Measurements from ENCODE around the gene MAGEA9B.
"Not testable (repeated sequence)": the region's sequence is repeated elsewhere in the genome, so short reads cannot be mapped to it uniquely, and the experiment has no call there.

Gene MAGEA9B

DNA sequence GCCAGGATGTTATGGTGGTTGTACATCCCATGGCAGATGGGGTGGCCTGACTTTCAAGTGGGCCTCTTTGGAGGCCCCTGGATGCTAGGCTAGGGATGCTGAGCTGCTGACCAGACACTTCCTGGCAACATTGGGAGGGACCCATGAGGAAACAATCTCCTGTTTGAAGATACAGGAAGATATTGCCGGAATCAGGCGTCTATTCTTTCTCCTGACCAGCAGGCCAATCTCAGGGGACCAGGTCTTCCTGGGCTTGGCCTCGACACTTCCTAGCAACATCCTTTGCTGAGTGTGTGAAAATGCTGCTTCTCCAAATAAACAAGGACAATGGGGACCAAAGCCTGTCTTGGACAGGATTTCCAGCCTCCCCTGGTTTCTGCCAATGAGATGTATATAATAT lies 39.5 kb downstream of the MAGEA9B start:
- not testable (repeated sequence) for H3K27me3 ChIP-seq (ENCODE audit: insufficient read depth, poor library complexity, severe bottlenecking); H3K4me3 ChIP-seq (replicated peaks; ENCODE audit: insufficient read depth, low read length); DNase-seq (ENCODE audit: low read depth in 1 of 2, low spot score in 1 of 2); H3K27ac ChIP-seq (replicated peaks)

DNA sequence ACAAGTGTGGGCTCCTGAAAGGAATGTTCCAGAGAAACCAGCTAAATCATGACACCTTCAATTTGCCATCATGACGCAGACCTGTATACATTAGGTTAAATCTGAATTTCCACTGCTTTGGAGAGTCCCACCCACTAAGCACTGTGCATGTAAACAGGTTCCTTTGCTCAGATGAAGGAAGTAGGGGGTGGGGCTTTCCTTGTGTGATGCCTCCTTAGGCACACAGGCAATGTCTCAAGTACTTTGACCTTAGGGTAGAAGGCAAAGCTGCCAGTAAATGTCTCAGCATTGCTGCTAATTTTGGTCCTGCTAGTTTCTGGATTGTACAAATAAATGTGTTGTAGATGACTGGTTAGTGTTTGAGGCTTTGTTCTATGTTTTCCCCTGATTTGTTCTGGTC lies 40.3 kb downstream of the MAGEA9B start:
- DNase-seq (ENCODE audit: low read depth in 1 of 2, low spot score in 1 of 2); H3K27me3 ChIP-seq (ENCODE audit: insufficient read depth, poor library complexity, severe bottlenecking); H3K27ac ChIP-seq (replicated peaks); H3K4me3 ChIP-seq (replicated peaks; ENCODE audit: insufficient read depth, low read length): not testable (repeated sequence)

DNA sequence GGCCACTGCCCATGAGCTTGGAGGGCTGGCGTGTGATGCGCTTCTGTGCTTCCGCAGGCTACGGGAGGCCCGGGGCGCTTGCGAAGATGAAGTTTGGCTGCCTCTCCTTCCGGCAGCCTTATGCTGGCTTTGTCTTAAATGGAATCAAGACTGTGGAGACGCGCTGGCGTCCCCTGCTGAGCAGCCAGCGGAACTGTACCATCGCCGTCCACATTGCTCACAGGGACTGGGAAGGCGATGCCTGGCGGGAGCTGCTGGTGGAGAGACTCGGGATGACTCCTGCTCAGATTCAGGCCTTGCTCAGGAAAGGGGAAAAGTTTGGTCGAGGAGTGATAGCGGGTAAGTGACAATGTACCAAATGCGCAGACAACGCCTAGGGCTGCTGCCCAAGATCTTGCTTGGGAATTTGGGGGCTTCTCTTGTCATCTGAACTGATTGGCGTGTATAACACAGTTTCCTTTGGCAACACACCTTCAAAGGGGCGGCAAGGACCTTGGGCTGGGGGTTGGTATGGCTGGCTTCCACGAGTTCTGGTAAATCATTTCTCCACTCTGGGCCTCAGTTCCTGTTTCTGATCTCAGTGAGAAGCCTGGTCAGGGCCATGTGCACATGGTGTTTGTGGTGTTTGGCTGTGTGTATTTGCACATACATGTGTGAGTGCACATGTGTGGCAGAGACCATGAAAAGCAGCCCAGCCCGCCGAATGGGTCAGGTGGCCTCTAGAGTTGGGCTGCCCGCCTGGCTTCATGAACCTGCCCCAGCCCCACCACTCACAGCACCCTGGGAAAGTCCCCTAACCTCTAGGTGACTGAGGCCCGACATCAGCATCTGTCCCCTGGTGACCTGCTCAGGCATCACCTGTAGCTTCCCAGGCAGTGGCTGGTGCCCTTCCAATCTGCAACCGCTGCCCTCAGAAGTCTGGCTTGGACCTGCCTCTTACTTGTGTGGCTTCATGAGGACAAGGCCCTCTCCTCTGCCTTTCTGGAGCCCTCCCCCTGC lies 41.4 kb downstream of the MAGEA9B start:
- not testable (repeated sequence) for DNase-seq (ENCODE audit: low read depth in 1 of 2, low spot score in 1 of 2); H3K27me3 ChIP-seq (ENCODE audit: insufficient read depth, poor library complexity, severe bottlenecking); H3K4me3 ChIP-seq (replicated peaks; ENCODE audit: insufficient read depth, low read length); H3K27ac ChIP-seq (replicated peaks)

DNA sequence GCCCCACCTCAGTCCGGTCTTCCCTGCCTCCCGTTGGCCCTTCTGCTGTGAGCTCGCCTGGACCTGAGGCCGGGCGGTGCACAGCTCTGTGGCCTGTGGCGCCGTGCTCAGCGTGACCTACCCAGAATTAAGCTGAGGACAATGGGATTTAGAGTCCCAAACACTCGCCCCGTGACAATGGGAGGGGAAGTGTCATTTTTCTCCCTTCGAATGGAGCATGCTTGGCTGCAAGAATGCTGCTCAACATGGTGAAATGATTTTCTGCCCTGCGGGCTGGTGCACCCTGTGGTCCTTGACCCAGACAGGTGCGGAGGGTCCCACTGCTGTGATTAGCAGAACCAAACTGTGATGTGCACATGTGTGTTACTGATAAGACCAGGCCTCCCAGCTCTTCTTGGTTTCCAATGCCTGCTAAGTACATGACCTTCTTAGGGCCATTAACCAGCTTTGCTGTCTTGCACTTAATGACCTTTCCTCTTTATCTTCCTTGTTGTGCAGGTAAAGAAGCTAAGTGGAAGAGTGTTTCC lies 45.7 kb downstream of the MAGEA9B start:
- Histone ChIP-seq H3K4me3 (replicated peaks; ENCODE audit: insufficient read depth, low read length) (peak overlapping the region; percentile 79), H3K27ac (replicated peaks) (peak overlapping the region; percentile 96), H3K27me3 (ENCODE audit: insufficient read depth, poor library complexity, severe bottlenecking) (no peaks in the 10 kb centered on the region)
- DNase-seq (ENCODE audit: low read depth in 1 of 2, low spot score in 1 of 2) = no peak
- no peak for TF ChIP-seq SPI1 (IDR thresholded peaks at IDR 0.05; ENCODE audit: borderline replicate concordance, low read depth)
- TF ChIP-seq, protein P1, sequence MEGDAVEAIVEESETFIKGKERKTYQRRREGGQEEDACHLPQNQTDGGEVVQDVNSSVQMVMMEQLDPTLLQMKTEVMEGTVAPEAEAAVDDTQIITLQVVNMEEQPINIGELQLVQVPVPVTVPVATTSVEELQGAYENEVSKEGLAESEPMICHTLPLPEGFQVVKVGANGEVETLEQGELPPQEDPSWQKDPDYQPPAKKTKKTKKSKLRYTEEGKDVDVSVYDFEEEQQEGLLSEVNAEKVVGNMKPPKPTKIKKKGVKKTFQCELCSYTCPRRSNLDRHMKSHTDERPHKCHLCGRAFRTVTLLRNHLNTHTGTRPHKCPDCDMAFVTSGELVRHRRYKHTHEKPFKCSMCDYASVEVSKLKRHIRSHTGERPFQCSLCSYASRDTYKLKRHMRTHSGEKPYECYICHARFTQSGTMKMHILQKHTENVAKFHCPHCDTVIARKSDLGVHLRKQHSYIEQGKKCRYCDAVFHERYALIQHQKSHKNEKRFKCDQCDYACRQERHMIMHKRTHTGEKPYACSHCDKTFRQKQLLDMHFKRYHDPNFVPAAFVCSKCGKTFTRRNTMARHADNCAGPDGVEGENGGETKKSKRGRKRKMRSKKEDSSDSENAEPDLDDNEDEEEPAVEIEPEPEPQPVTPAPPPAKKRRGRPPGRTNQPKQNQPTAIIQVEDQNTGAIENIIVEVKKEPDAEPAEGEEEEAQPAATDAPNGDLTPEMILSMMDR (IDR thresholded peaks at IDR 0.05; ENCODE audit: insufficient read depth, low read length) = no peak
- TF ChIP-seq GABPA (IDR thresholded peaks at IDR 0.05; ENCODE audit: low read depth) = no peak
- TF ChIP-seq POLR2AphosphoS5 (IDR thresholded peaks at IDR 0.05; ENCODE audit: low read depth) = no peak
- TF ChIP-seq, protein P2, sequence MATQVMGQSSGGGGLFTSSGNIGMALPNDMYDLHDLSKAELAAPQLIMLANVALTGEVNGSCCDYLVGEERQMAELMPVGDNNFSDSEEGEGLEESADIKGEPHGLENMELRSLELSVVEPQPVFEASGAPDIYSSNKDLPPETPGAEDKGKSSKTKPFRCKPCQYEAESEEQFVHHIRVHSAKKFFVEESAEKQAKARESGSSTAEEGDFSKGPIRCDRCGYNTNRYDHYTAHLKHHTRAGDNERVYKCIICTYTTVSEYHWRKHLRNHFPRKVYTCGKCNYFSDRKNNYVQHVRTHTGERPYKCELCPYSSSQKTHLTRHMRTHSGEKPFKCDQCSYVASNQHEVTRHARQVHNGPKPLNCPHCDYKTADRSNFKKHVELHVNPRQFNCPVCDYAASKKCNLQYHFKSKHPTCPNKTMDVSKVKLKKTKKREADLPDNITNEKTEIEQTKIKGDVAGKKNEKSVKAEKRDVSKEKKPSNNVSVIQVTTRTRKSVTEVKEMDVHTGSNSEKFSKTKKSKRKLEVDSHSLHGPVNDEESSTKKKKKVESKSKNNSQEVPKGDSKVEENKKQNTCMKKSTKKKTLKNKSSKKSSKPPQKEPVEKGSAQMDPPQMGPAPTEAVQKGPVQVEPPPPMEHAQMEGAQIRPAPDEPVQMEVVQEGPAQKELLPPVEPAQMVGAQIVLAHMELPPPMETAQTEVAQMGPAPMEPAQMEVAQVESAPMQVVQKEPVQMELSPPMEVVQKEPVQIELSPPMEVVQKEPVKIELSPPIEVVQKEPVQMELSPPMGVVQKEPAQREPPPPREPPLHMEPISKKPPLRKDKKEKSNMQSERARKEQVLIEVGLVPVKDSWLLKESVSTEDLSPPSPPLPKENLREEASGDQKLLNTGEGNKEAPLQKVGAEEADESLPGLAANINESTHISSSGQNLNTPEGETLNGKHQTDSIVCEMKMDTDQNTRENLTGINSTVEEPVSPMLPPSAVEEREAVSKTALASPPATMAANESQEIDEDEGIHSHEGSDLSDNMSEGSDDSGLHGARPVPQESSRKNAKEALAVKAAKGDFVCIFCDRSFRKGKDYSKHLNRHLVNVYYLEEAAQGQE (IDR thresholded peaks at IDR 0.05; ENCODE audit: insufficient replicate concordance, low read depth) = no peak

DNA sequence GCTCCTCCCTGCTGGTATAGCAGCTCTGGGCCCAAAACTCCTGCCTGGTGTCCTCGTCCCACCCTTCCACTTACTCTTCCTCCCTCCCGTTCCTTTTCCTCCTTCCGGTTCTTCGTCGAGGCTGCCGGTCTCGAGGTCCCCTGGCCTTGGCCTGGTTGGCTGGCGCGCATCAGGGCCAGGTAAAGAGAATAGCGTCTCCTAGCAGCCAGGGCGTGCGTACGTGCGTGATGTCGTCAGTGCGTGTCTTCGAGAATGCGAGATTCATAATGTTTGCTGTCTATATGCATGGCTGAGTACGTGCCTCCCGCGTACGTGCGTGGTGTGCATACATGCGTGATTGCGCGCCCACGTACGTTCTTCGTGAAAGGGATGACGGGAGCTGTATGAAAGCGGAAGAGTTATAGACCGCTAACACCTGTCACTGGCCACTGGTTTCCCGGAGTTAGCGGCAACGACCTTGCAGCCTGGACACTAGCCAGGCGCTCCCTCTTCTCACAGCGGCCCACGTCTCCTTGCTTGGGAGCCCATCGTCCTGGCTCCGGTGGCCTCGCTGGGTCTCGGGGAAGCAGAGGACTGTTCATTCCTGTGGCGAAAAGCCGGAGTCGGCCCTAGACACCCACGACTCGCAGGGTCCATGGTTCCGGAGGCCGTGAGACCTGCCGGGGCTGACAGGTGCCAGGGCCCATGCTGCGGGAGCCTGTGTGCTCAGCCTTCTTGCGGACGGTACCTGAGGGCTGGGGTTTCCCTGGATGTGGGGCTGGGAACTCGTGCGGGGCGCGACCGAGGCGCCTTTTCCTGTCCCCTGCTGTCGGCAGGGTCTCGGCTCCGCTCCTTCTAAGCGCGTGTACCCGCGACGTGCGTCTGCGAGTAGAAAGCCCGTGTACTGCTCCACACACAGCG lies 46.4 kb downstream of the MAGEA9B start, which contains the start of gene EOLA1:
Gene EOLA1 (plus strand): TSS at position 392 of the 900 bp plus-strand sequence. CDS start 4,619 bp downstream, outside the sequence.
- DNase-seq (ENCODE audit: low read depth in 1 of 2, low spot score in 1 of 2) = peak; percentile 94 to 95
- no peaks in the 10 kb centered on the region for H3K27me3 ChIP-seq (ENCODE audit: insufficient read depth, poor library complexity, severe bottlenecking)
- peak within 1 kb of the TSS; percentile 96 for H3K27ac ChIP-seq (replicated peaks)
- peak within 1 kb of the TSS; percentile 79 for H3K4me3 ChIP-seq (replicated peaks; ENCODE audit: insufficient read depth, low read length)
- TF ChIP-seq POLR2AphosphoS5 (IDR thresholded peaks at IDR 0.05; ENCODE audit: low read depth) = peak; percentile 62; the same call in 1 of the 2 replicates
- TF ChIP-seq GABPA (IDR thresholded peaks at IDR 0.05; ENCODE audit: low read depth) = no peak
- TF ChIP-seq, protein P2 (IDR thresholded peaks at IDR 0.05; ENCODE audit: insufficient replicate concordance, low read depth) = no peak
- TF ChIP-seq, protein P1 (IDR thresholded peaks at IDR 0.05; ENCODE audit: insufficient read depth, low read length) = no peak
